HepG2 (cell line): ENCODE data around the gene FKTN. TPM values are rescaled to one million over a fixed set of nuclear protein-coding genes. Genes with fewer than 3 reads are reported as not detected.

Source experiments
- ATAC-seq: fragments of 200-7000 bp; cut with Tn5 transposase; 3 replicates; pipeline ENCODE4 v1.9.1; 2020; ENCODE audit warnings: mild to moderate bottlenecking, moderate library complexity
- BruUV-seq: library from RNA; stranded (reverse); fragments of 400-500 nt; replicated peaks from 2 replicates; lab custom pipeline; 2021; lab: Mats Ljungman, UMichigan
- CTCF ChIA-PET: fragments of 300-600 bp; formaldehyde crosslinking; extraction: SDS; loops from one replicate; lab custom pipeline; 2021; ENCODE audit warnings: low total read pairs, inconsistent platforms, low intra/inter-chr PET ratio; lab: Yijun Ruan, JAX
- POLR2A ChIA-PET: fragments of 350-600 bp; sonication (Branson Sonifier 250); formaldehyde crosslinking; loops from one replicate; lab custom pipeline; 2020; ENCODE audit warnings: antibody characterized with exemption, inconsistent platforms; lab: Yijun Ruan, JAX
- DNase-seq: peaks from one replicate; pipeline ENCODE4 v3.0.0-alpha.2; 2015; ENCODE audit warnings: low spot score
- FAIRE-seq: peaks from 3 replicates; lab custom pipeline; 2011; peaks lifted over from hg19 to GRCh38; lab: Jason Lieb, UNC
- H2AFZ ChIP-seq: one replicate; pipeline ENCODE4 v1.6.1; 2011; ENCODE audit warnings: low read length, inconsistent platforms
- H3K27ac ChIP-seq: fragments of 300-600 bp; 3 replicates; pipeline ENCODE4 v1.8.0; 2011; ENCODE audit warnings: mixed run types, mild to moderate bottlenecking, mixed read lengths, low read length, inconsistent platforms; ENCODE audit not compliant: insufficient read depth; ENCODE audit errors: extremely low read length
- H3K27me3 ChIP-seq, 2 experiments: fragments of 200-600 bp in 1 of 2; 2 replicates in 1 of 2; 3 replicates in 1 of 2; pipeline versions ENCODE4 v1.6.0 to v1.8.0; 2011; ENCODE audit warnings: low read length in 2 of 2, mild to moderate bottlenecking in 2 of 2, moderate library complexity in 2 of 2, inconsistent platforms in 1 of 2; ENCODE audit not compliant: insufficient read depth in 2 of 2, control insufficient read depth in 1 of 2
- H3K36me3 ChIP-seq, 2 experiments: fragments of 200-600 bp in 1 of 2; replicated peaks in 1 of 2; 2 replicates in 1 of 2; 3 replicates in 1 of 2; pipeline versions ENCODE4 v1.5.1 to v1.8.0; 2011; ENCODE audit warnings: low read length in 2 of 2, inconsistent platforms in 1 of 2; ENCODE audit not compliant: insufficient read depth in 2 of 2, control insufficient read depth in 1 of 2
- H3K4me1 ChIP-seq: 2 replicates; pipeline ENCODE4 v1.5.1; 2012; ENCODE audit warnings: low read length, inconsistent platforms; ENCODE audit not compliant: insufficient read depth
- H3K4me2 ChIP-seq: 2 replicates; pipeline ENCODE4 v1.6.0; 2011; ENCODE audit warnings: low read depth, low read length, inconsistent platforms
- H3K4me3 ChIP-seq, 3 experiments: fragments of 200-600 bp in 1 of 3; sonication (generic), shearing (Covaris generic) in 1 of 3; replicated peaks in 1 of 3; 2 replicates each; pipeline ENCODE4 v1.5.1; 2011 to 2016; ENCODE audit warnings: low read length in 3 of 3, inconsistent platforms in 2 of 3, low read depth in 2 of 3, mild to moderate bottlenecking in 2 of 3, control low read depth in 1 of 3, mixed read lengths in 1 of 3; ENCODE audit not compliant: insufficient read depth in 1 of 3
- H3K79me2 ChIP-seq: one replicate; pipeline ENCODE4 v1.6.1; 2011; ENCODE audit warnings: low read length, inconsistent platforms; ENCODE audit not compliant: insufficient read depth
- H3K9ac ChIP-seq: 2 replicates; pipeline ENCODE4 v1.6.0; 2011; ENCODE audit warnings: mild to moderate bottlenecking, low read depth, low read length, inconsistent platforms; ENCODE audit not compliant: insufficient read depth
- H3K9me3 ChIP-seq: 2 replicates; pipeline ENCODE4 v1.5.1; 2012; ENCODE audit warnings: mild to moderate bottlenecking, low read length
- H4K20me1 ChIP-seq: 2 replicates; pipeline ENCODE4 v1.6.0; 2011; ENCODE audit warnings: inconsistent platforms, mild to moderate bottlenecking, low read length, moderate library complexity; ENCODE audit not compliant: insufficient read depth
- FOXA1 ChIP-seq, 2 experiments: fragments of 450-650 bp in 1 of 2; sonication (generic) in 1 of 2; formaldehyde crosslinking in 1 of 2; IDR thresholded peaks; 2 replicates each; pipeline versions ENCODE4 v1.4.0 to v1.6.1; 2016 to 2020; ENCODE audit warnings: missing genetic modification reagents in 1 of 2
- HINFP ChIP-seq: sonication (generic); formaldehyde crosslinking; IDR thresholded peaks from 2 replicates; pipeline ENCODE4 v1.4.0; 2020; ENCODE audit warnings: low read depth, mild to moderate bottlenecking, missing genetic modification reagents
- HMGXB4 ChIP-seq, 2 experiments: sonication (generic) in 1 of 2; formaldehyde crosslinking in 1 of 2; IDR thresholded peaks; 2 replicates each; pipeline versions ENCODE4 v1.4.0 to v1.6.1; 2018 to 2020; ENCODE audit warnings: missing genetic modification reagents in 2 of 2, borderline replicate concordance in 1 of 2, low read depth in 1 of 2, mild to moderate bottlenecking in 1 of 2, missing biosample characterization in 1 of 2
- JUNB ChIP-seq: sonication (generic); formaldehyde crosslinking; IDR thresholded peaks from 2 replicates; pipeline ENCODE4 v1.8.0; 2022; ENCODE audit warnings: missing genetic modification reagents, mild to moderate bottlenecking, borderline replicate concordance
- PHF8 ChIP-seq: sonication (generic); formaldehyde crosslinking; IDR thresholded peaks from 2 replicates; pipeline ENCODE4 v1.5.0; 2020; ENCODE audit warnings: missing genetic modification reagents
- POLR2AphosphoS5 ChIP-seq: IDR thresholded peaks from 2 replicates; pipeline ENCODE4 v1.6.1; 2012; ENCODE audit warnings: low read depth, low read length
- REL ChIP-seq: sonication (generic); formaldehyde crosslinking; conservative IDR thresholded peaks from 2 replicates; pipeline ENCODE4 v1.8.0; 2022; ENCODE audit warnings: mild to moderate bottlenecking, missing genetic modification reagents, moderate library complexity
- YY1 ChIP-seq: IDR thresholded peaks from 2 replicates; pipeline ENCODE4 v1.6.1; 2011; ENCODE audit warnings: low read length, low read depth, moderate library complexity, mild to moderate bottlenecking; ENCODE audit not compliant: insufficient read depth, insufficient replicate concordance
- ZFYVE20 ChIP-seq: sonication (generic); formaldehyde crosslinking; IDR thresholded peaks from 2 replicates; pipeline ENCODE4 v1.8.0; 2023; ENCODE audit warnings: low read depth, mild to moderate bottlenecking, moderate library complexity, missing genetic modification reagents, borderline replicate concordance
- ZNF335 ChIP-seq: sonication (generic); formaldehyde crosslinking; IDR thresholded peaks from 2 replicates; pipeline ENCODE4 v1.4.0; 2020; ENCODE audit warnings: missing genetic modification reagents
- ZNF513 ChIP-seq: sonication (generic); formaldehyde crosslinking; conservative IDR thresholded peaks from 2 replicates; pipeline ENCODE4 v1.5.0; 2020; ENCODE audit warnings: missing genetic modification reagents
- ZNF580 ChIP-seq: IDR thresholded peaks from 2 replicates; pipeline ENCODE4 v1.6.1; 2016; ENCODE audit warnings: low read depth, borderline replicate concordance
- whole genome bisulfite sequencing: methylation state at CpG from one replicate; pipeline ENCODE4 v1.1.6; 2017; ENCODE audit warnings: low lambda C conversion rate; 5-methylcytosine and 5-hydroxymethylcytosine counted together
- in situ Hi-C: cut with HindIII; loops from 2 replicates; pipeline ENCODE4 v1.10.0; 2017; ENCODE audit warnings: low pct_unique_long_range_greater_than_20kb; ENCODE audit not compliant: extremely low pct_ligation_motif_present
- intact Hi-C: fragments of 100-400 bp; cut with micrococcal nuclease; formaldehyde crosslinking; loops from one replicate; pipeline ENCODE4 v1.10.0; 2022; ENCODE audit not compliant: unreplicated experiment
- polyA plus RNA-seq, 8 experiments: library from polyadenylated mRNA; depleted of rRNA in 3 of 8; stranded (reverse) in 7 of 8; unstranded in 1 of 8; fragments of >200 nt; fragmentation: Illumina TruSeq in 4 of 8; extraction: Trizol in 4 of 8; gene quantifications; 2 replicates each; pipeline versions ENCODE4 v1.2.1 to v1.2.3, GENCODE V29; 2011 to 2016; ENCODE audit warnings: low read depth in 4 of 8, missing spikeins in 1 of 8, mixed read lengths in 1 of 8; ENCODE audit not compliant: insufficient read depth in 1 of 8
- total RNA-seq, 5 experiments: library from RNA; depleted of rRNA; stranded (reverse); fragments of >200 nt; fragmentation: Illumina TruSeq; extraction: Trizol; gene quantifications; 2 replicates each; pipeline ENCODE4 v1.2.3, GENCODE V29; 2016; ENCODE audit warnings: low read depth in 1 of 5

FKTN gene
- total and polyA plus RNA-seq, 2 of the 13 experiments (the other 11 are each of a cell fraction or from before 2014, with no cell fraction given): 7.9 to 13.5 TPM

- BruUV-seq: no TSS peak
- Histone ChIP-seq H4K20me1 (no peaks in the 10 kb centered on the region), H3K4me1 (peaks cover 30% of the 10 kb centered on the region), H3K4me3 (no peak overlapping the region), H3K27ac (no peak overlapping the region), H3K36me3 (no peaks in the 10 kb centered on the region), H3K9ac (no peak overlapping the region), H2AFZ (no peak overlapping the region), H3K9me3 (no peaks in the 10 kb centered on the region), H3K4me2 (no peak overlapping the region), H3K79me2 (no peaks in the 10 kb centered on the region), H3K27me3 (no peaks in the 10 kb centered on the region; a peak in 1 of 5 replicates)
- TF ChIP-seq HINFP: no peak
- no peak for TF ChIP-seq ZNF335 (CRISPR knock-in tag)
- ATAC-seq (no peak), DNase-seq (no peak), FAIRE-seq (no peak)
- intact Hi-C loops: no loop called here
- CTCF ChIA-PET: no interaction called here
- 94% methylated on average over 1 of the region's 1 CpG for WGBS
- POLR2A ChIA-PET: interaction anchor here (2.1 kb wide), 1 partner anchor 13 kb away, joined by 5 read pairs; the partner anchor contains the start of gene TMEM38B
- in situ Hi-C loops: no loop called here
Measured at GRCh38 chr9:105681724-105682123, 123.8 kb downstream of the FKTN start.

- Histone ChIP-seq H2AFZ (no peak overlapping the region), H3K4me1 (peaks cover 21% of the 10 kb centered on the region), H3K27ac (no peak overlapping the region), H3K79me2 (no peaks in the 10 kb centered on the region), H3K4me2 (no peak overlapping the region), H3K9ac (no peak overlapping the region), H3K27me3 (no peaks in the 10 kb centered on the region), H3K9me3 (no peaks in the 10 kb centered on the region), H3K36me3 (no peaks in the 10 kb centered on the region), H3K4me3 (no peak overlapping the region), H4K20me1 (no peaks in the 10 kb centered on the region)
- BruUV-seq: no TSS peak
- FAIRE-seq (no peak), DNase-seq (no peak), ATAC-seq (no peak)
- WGBS: 0% methylated on average over 1 of the region's 1 CpG
- ChIA-PET POLR2A (no interaction called here), CTCF (no interaction called here)
- in situ Hi-C loops (no loop called here), intact Hi-C loops (no loop called here)
- TF ChIP-seq REL (CRISPR knock-in tag): no peak
- no peak for TF ChIP-seq ZFYVE20 (CRISPR knock-in tag)
- no peak for TF ChIP-seq ZNF513 (CRISPR knock-in tag)
- no peak for TF ChIP-seq FOXA1 (IDR thresholded peaks at IDR 0.05)
- no peak for TF ChIP-seq FOXA1 (CRISPR knock-in tag; IDR thresholded peaks at IDR 0.05)
- no peak for TF ChIP-seq HMGXB4 (CRISPR knock-in tag; IDR thresholded peaks at IDR 0.05; ENCODE audit: borderline replicate concordance in 1 of 2, low read depth in 1 of 2)
- no peak for TF ChIP-seq YY1
- no peak for TF ChIP-seq JUNB (CRISPR knock-in tag)
- no peak for TF ChIP-seq POLR2AphosphoS5
- TF ChIP-seq ZNF580 (CRISPR knock-in tag): no peak
- TF ChIP-seq PHF8 (CRISPR knock-in tag): no peak
Measured at GRCh38 chr9:105683688-105684275, 125.9 kb downstream of the FKTN start.
